Activated CD4-positive, alpha-beta T cell treated with anti-CD3 and anti-CD28 coated beads, Interleukin-2, amount 10 ng/mL, durations not matched to agents 7 days and 5 days (primary cell): Measurements from ENCODE around the gene MYO1B. TPM values are rescaled to one million over a fixed set of nuclear protein-coding genes. Genes with fewer than 3 reads are reported as not detected.

Experiments
- CTCF ChIA-PET: fragments of 350-600 bp; sonication (Branson Sonifier 250); formaldehyde crosslinking; loops from one replicate; lab custom pipeline; 2021; ENCODE audit warnings: antibody characterized with exemption; lab: Charles Lee
- POLR2A ChIA-PET: fragments of 350-600 bp; sonication (Branson Sonifier 250); formaldehyde crosslinking; loops from one replicate; lab custom pipeline; 2021; ENCODE audit warnings: antibody characterized with exemption; lab: Charles Lee
- DNase-seq: peaks from one replicate; pipeline ENCODE4 v3.0.0-alpha.2; 2020
- H3K27ac Mint-ChIP-seq: one replicate; pipeline ENCODE4 v1.8.0; 2021; ENCODE audit warnings: mild to moderate bottlenecking, moderate library complexity, mixed read lengths
- H3K27me3 Mint-ChIP-seq: one replicate; pipeline ENCODE4 v1.8.0; 2021; ENCODE audit warnings: mixed read lengths
- H3K36me3 Mint-ChIP-seq: one replicate; pipeline ENCODE4 v1.8.0; 2021; ENCODE audit warnings: low read depth, mixed read lengths
- H3K4me1 Mint-ChIP-seq: one replicate; pipeline ENCODE4 v1.8.0; 2021; ENCODE audit warnings: mixed read lengths
- H3K4me3 Mint-ChIP-seq: one replicate; pipeline ENCODE4 v1.8.0; 2021; ENCODE audit warnings: mild to moderate bottlenecking, moderate library complexity, mixed read lengths
- H3K9me3 Mint-ChIP-seq: one replicate; pipeline ENCODE4 v1.8.0; 2021; ENCODE audit warnings: mixed read lengths
- total RNA-seq, 2 experiments: library from RNA; stranded (reverse); gene quantifications; one replicate each; pipeline ENCODE4 v1.2.3, GENCODE V29; 2021

MYO1B gene
- total RNA-seq, 2 experiments from 2014 or later, result 0.74 to 0.98 TPM

- Mint-ChIP-seq H3K36me3 (no peaks in the 10 kb centered on the region), H3K27ac (no peak overlapping the region), H3K27me3 (no peaks in the 10 kb centered on the region), H3K4me1 (no peaks in the 10 kb centered on the region), H3K9me3 (no peaks in the 10 kb centered on the region), H3K4me3 (no peak overlapping the region)
- DNase-seq, result no peak
- ChIA-PET CTCF (no interaction called here), POLR2A (interaction anchor here (0.6 kb wide), 1 partner anchor 10 kb away, joined by 4 read pairs; no protein-coding TSS in a partner anchor)
Observed at GRCh38 chr2:191365089-191365488, 119.9 kb downstream of the MYO1B start.

DNA sequence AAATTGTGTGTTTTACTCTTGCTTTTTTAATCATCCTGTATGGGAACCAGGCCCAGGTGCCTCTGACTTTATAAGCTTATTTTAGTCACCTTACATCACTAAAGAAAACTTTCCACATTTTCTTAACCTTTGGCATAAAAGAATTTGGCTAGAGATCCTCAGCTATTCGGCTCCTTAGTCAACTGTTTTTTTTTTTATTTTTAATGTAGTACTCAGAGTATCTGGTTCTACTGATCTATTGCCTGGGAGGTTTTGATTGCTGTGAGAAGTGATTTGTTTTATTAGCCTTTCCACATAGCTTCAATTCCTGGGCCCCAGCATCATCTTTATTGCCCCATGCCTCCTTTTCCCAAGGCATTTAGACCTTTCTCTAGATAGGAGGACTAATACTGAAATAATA, 121.0 kb downstream of the MYO1B start:
- ChIA-PET CTCF (interaction anchor here (0.6 to 1.3 kb wide), 2 partner anchors 15 to 1255 kb away, joined by 3 to 4 read pairs; no protein-coding TSS in a partner anchor), POLR2A (no interaction called here)
- H3K9me3 Mint-ChIP-seq, result no peaks in the 10 kb centered on the region
- no peak overlapping the region for H3K4me3 Mint-ChIP-seq
- H3K27ac Mint-ChIP-seq, result no peak overlapping the region
- H3K36me3 Mint-ChIP-seq, result no peaks in the 10 kb centered on the region
- no peak for DNase-seq
- H3K4me1 Mint-ChIP-seq, result no peaks in the 10 kb centered on the region
- no peaks in the 10 kb centered on the region for H3K27me3 Mint-ChIP-seq

- Mint-ChIP-seq H3K4me3 (no peak overlapping the region), H3K4me1 (no peaks in the 10 kb centered on the region), H3K36me3 (no peaks in the 10 kb centered on the region), H3K27ac (no peak overlapping the region), H3K27me3 (no peaks in the 10 kb centered on the region), H3K9me3 (no peaks in the 10 kb centered on the region)
- POLR2A ChIA-PET, result no interaction called here
- DNase-seq, result no peak
- CTCF ChIA-PET, result no interaction called here
Observed at GRCh38 chr2:191369034-191369433, 123.8 kb downstream of the MYO1B start.

DNA sequence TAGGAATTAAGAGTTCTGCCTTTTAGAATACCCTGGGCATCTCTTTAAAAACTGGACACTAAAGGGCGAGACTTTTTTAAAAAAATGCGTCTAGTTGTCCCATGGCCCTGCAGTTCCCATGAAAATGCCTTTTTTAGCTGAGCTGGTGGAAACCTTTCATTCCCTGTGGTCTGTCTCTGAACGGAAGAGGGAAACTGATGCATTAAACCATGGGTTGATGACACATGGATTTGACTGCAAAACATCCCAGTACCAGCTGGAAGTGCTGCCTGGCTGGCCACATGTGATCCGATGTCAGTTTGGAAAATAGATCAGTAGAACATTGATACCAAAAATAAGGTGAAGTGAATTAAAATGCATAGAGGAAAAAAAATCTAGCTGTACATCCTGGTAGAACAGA, 129.2 kb downstream of the MYO1B start:
- Mint-ChIP-seq H3K27me3 (no peaks in the 10 kb centered on the region), H3K4me3 (no peak overlapping the region), H3K27ac (no peak overlapping the region), H3K4me1 (peaks cover 2% of the 10 kb centered on the region), H3K9me3 (no peaks in the 10 kb centered on the region), H3K36me3 (no peaks in the 10 kb centered on the region)
- DNase-seq, result no peak
- ChIA-PET POLR2A (no interaction called here), CTCF (interaction anchor here (1.0 kb wide), 1 partner anchor 42 kb away, joined by 3 read pairs; no protein-coding TSS in a partner anchor)

DNA sequence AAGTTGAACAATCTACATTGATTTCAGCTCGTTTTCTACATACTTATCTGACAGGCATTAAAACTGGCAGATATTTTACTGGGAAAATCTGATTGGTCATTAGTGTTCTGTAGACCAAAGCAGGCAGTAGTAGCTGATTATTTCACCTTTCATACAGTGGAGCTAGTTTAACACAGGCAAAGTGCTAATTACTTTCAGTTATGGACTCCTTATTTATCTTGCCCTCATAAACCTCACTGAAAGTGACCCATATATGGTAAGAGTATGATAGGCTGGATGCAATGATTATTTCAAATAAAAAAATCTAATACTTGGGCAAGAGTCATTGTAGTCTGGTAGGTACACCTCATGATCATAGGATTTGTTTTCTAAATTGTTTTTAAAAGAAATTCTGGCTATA, 129.7 kb downstream of the MYO1B start:
- peaks cover 2% of the 10 kb centered on the region for H3K4me1 Mint-ChIP-seq
- H3K27me3 Mint-ChIP-seq, result no peaks in the 10 kb centered on the region
- no peak for DNase-seq
- no peaks in the 10 kb centered on the region for H3K36me3 Mint-ChIP-seq
- no peaks in the 10 kb centered on the region for H3K9me3 Mint-ChIP-seq
- H3K27ac Mint-ChIP-seq, result no peak overlapping the region
- H3K4me3 Mint-ChIP-seq, result no peak overlapping the region
- ChIA-PET POLR2A (no interaction called here), CTCF (interaction anchor here (1.0 kb wide), 1 partner anchor 41 kb away, joined by 3 read pairs; no protein-coding TSS in a partner anchor)

- H3K4me1 Mint-ChIP-seq, result peaks cover 2% of the 10 kb centered on the region
- DNase-seq, result no peak
- H3K36me3 Mint-ChIP-seq, result no peaks in the 10 kb centered on the region
- ChIA-PET POLR2A (no interaction called here), CTCF (no interaction called here)
- no peaks in the 10 kb centered on the region for H3K27me3 Mint-ChIP-seq
- peak overlapping the region; percentile 3 for H3K27ac Mint-ChIP-seq
- H3K9me3 Mint-ChIP-seq, result no peaks in the 10 kb centered on the region
- H3K4me3 Mint-ChIP-seq, result no peak overlapping the region
Observed at GRCh38 chr2:191376981-191377629, 131.9 kb downstream of the MYO1B start.

DNA sequence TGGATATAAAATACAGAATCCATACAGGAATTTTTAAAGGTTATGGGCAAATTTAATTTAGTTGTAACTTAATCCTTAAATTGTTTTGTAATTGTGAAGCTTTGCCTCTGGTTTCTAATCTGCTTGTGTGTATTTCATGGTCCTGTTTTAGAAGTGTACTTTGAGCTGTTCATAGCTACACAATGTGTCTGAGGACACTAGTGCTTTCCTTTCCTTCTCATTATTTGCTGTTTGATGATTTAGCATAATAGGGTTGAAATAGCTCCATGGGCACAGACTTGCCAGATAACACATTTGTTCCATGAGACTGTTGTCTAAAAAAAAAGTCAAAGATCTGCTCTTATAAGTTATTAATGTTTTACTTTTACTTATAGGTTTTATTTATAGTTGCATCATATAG, 134.2 kb downstream of the MYO1B start:
- CTCF ChIA-PET, result no interaction called here
- H3K27me3 Mint-ChIP-seq, result no peaks in the 10 kb centered on the region

GRCh38 chr2:191382801-191383200, 137.6 kb downstream of the MYO1B start:
- ChIA-PET CTCF (no interaction called here), POLR2A (no interaction called here)
- Mint-ChIP-seq H3K9me3 (no peaks in the 10 kb centered on the region), H3K27ac (no peak overlapping the region), H3K36me3 (no peaks in the 10 kb centered on the region), H3K4me1 (no peaks in the 10 kb centered on the region), H3K4me3 (no peak overlapping the region), H3K27me3 (no peaks in the 10 kb centered on the region)
- no peak for DNase-seq

More for the DNA sequence above, 134.2 kb downstream of the MYO1B start:
- POLR2A ChIA-PET, result no interaction called here
- H3K4me1 Mint-ChIP-seq, result peaks cover 2% of the 10 kb centered on the region
- no peak overlapping the region for H3K4me3 Mint-ChIP-seq
- no peak overlapping the region for H3K27ac Mint-ChIP-seq
- DNase-seq, result no peak
- no peaks in the 10 kb centered on the region for H3K9me3 Mint-ChIP-seq
- no peaks in the 10 kb centered on the region for H3K36me3 Mint-ChIP-seq

DNA sequence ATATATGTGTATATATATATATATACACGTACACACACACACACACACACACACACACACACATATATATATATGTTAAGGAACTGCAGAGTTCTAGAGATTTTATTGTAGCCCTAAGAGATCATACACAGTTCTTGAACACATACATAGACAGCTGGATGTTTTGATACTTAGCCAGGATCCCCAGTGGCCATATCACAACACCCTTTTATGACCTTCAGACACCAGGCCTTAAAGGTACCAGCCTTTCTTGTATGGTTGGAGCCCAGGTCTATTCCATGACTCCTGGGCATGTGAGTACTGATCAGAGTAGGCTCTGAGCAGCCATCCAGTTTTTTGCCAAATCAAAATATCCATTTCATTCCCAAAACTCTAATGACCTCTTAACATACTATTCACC, 138.3 kb downstream of the MYO1B start:
- no peaks in the 10 kb centered on the region for H3K27me3 Mint-ChIP-seq
- H3K4me3 Mint-ChIP-seq, result no peak overlapping the region
- no peaks in the 10 kb centered on the region for H3K4me1 Mint-ChIP-seq
- no peaks in the 10 kb centered on the region for H3K36me3 Mint-ChIP-seq
- ChIA-PET CTCF (no interaction called here), POLR2A (no interaction called here)
- no peaks in the 10 kb centered on the region for H3K9me3 Mint-ChIP-seq
- no peak for DNase-seq
- no peak overlapping the region for H3K27ac Mint-ChIP-seq

DNA sequence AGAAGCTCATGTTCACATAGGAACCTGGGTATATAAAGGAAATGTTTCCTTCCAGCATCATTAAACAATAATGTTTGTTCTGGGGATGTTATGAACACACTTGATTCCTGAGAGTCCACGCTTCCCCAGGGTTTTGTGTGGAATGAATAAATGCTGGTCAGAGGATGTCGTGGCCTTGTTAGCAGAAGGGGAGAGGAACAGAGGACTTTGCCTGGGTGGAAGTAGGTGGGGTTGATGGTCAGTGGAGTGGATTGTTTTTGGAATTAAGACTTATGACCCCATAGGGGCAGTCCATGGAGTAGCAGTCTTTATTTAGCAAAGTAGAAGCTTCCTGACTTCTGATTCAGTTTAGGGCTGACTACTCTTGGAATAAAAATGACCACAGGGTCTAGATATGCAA, 139.6 kb downstream of the MYO1B start:
- CTCF ChIA-PET, result interaction anchor here (0.6 kb wide), 1 partner anchor 645 kb away, joined by 3 read pairs; no protein-coding TSS in a partner anchor
- POLR2A ChIA-PET, result no interaction called here
- no peak overlapping the region for H3K27ac Mint-ChIP-seq

GRCh38 chr2:191385416-191386160, 140.4 kb downstream of the MYO1B start:
- CTCF ChIA-PET, result no interaction called here
- no peaks in the 10 kb centered on the region for H3K4me1 Mint-ChIP-seq
- H3K4me3 Mint-ChIP-seq, result no peak overlapping the region
- no peaks in the 10 kb centered on the region for H3K9me3 Mint-ChIP-seq
- no peak for DNase-seq
- no peaks in the 10 kb centered on the region for H3K36me3 Mint-ChIP-seq
- POLR2A ChIA-PET, result no interaction called here
- H3K27ac Mint-ChIP-seq, result no peak overlapping the region
- no peaks in the 10 kb centered on the region for H3K27me3 Mint-ChIP-seq

More for the DNA sequence above, 139.6 kb downstream of the MYO1B start:
- no peak for DNase-seq
- Mint-ChIP-seq H3K27me3 (no peaks in the 10 kb centered on the region), H3K4me1 (no peaks in the 10 kb centered on the region), H3K36me3 (no peaks in the 10 kb centered on the region), H3K9me3 (no peaks in the 10 kb centered on the region), H3K4me3 (no peak overlapping the region)

- no peak overlapping the region for H3K4me3 Mint-ChIP-seq
- H3K27me3 Mint-ChIP-seq, result no peaks in the 10 kb centered on the region
- POLR2A ChIA-PET, result no interaction called here
- CTCF ChIA-PET, result no interaction called here
- no peak overlapping the region for H3K27ac Mint-ChIP-seq
- DNase-seq, result no peak
- H3K4me1 Mint-ChIP-seq, result no peaks in the 10 kb centered on the region
- H3K36me3 Mint-ChIP-seq, result no peaks in the 10 kb centered on the region
- no peaks in the 10 kb centered on the region for H3K9me3 Mint-ChIP-seq
Observed at GRCh38 chr2:191386938-191387536, 141.8 kb downstream of the MYO1B start.

DNA sequence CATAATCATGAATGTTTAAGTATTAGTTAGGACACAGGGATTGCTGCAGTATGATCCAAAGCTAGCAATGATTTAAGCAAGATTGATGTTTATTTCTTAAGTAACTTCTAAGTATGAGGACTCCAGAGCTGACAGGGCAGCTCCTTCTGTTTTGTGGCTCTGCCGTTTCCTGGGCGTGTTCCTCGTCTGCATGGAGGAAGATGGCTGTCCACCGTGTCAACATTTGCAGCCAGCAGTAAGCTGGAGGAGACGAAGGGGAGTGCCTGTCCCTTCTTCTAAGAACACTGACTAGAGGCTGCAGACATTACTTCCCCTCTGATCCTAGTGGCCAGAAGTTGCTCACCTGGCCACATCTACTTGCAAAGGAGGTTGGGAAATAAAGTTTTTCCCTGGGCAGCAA, 144.1 kb downstream of the MYO1B start:
- H3K27me3 Mint-ChIP-seq, result no peaks in the 10 kb centered on the region
- H3K4me3 Mint-ChIP-seq, result no peak overlapping the region
- H3K27ac Mint-ChIP-seq, result no peak overlapping the region
- CTCF ChIA-PET, result no interaction called here
- POLR2A ChIA-PET, result no interaction called here
- H3K9me3 Mint-ChIP-seq, result no peaks in the 10 kb centered on the region
- H3K36me3 Mint-ChIP-seq, result no peaks in the 10 kb centered on the region
- H3K4me1 Mint-ChIP-seq, result no peaks in the 10 kb centered on the region
- no peak for DNase-seq
